DND-41 (cell line): ENCODE data around the gene LMBR1L.

Experiments
- EZH2 ChIP-seq: IDR thresholded peaks from 3 replicates; pipeline ENCODE4 v1.6.1; 2012; ENCODE audit warnings: borderline replicate concordance, low read depth, mild to moderate bottlenecking, moderate library complexity, low read length, inconsistent platforms; ENCODE audit not compliant: severe bottlenecking
- TF ChIP-seq, protein P1 (sequence below): IDR thresholded peaks from 2 replicates; pipeline ENCODE4 v1.5.1; 2012; ENCODE audit warnings: borderline replicate concordance, low read length, moderate library complexity, mild to moderate bottlenecking; ENCODE audit not compliant: poor library complexity, severe bottlenecking; ENCODE audit errors: extremely low read depth

DNA sequence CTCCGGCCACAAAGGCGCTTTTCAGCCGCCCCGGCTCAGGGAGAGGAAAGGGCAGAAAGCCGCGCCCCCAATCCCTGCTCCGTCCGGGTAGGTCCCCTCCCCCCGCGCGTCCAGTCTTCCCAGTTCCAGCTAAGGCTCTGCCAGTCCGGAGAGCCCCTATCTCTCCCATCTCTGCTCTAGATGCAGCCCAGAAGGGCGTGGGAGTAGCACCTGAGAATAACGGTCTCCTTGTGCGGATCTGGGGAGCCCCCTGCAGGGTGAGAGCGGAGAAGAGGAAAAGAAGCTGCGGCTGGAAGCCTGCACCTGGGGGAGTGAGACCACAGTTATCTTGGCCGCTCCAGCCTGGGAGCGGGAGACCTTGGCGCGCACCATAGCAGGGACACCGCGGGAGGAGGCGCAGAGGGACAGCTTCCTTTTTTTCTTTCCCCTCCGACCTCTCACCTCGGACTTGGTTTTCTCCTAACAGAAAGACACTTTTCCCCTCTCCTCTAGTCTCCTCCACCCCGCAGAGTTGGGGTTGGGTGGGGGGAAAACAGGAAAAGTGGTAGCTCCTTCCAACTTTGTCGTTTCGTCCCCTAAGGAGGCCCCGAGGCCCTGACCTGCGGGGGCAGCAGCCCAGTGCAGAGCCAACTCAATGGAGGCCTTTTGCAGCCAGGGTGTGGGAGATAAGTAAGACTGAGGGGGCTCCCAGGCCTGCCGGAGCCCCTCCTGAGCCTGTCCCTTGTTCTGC is 18.4 kb downstream of the LMBR1L start:
- TF ChIP-seq, protein P1, sequence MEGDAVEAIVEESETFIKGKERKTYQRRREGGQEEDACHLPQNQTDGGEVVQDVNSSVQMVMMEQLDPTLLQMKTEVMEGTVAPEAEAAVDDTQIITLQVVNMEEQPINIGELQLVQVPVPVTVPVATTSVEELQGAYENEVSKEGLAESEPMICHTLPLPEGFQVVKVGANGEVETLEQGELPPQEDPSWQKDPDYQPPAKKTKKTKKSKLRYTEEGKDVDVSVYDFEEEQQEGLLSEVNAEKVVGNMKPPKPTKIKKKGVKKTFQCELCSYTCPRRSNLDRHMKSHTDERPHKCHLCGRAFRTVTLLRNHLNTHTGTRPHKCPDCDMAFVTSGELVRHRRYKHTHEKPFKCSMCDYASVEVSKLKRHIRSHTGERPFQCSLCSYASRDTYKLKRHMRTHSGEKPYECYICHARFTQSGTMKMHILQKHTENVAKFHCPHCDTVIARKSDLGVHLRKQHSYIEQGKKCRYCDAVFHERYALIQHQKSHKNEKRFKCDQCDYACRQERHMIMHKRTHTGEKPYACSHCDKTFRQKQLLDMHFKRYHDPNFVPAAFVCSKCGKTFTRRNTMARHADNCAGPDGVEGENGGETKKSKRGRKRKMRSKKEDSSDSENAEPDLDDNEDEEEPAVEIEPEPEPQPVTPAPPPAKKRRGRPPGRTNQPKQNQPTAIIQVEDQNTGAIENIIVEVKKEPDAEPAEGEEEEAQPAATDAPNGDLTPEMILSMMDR = peak; percentile 64
- TF ChIP-seq EZH2 = no peak
